ENCODE data around the gene HERC6.

DNA sequence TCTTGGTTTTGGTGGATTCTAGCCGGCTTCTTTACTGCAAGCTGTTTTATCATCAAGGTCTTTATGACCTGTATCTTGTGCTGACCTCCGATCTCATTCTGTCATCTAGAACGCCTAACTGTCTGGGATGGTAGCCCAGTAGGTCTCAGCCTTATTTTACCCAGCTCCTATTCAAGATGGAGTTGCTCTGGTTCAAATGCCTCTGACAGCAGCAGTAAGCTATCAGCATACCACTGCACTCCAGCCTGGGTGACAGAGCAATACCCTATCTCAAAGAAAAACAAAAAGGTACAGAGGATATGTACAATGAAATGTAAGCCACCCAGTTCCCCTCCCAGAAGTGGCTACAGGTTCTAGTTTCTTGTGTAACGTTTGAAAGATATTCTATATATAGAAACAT lies 36.1 kb downstream of the HERC6 start:
- no peak for TF ChIP-seq CTCF (IDR thresholded peaks at IDR 0.05)
- no peak for TF ChIP-seq POLR2A (IDR thresholded peaks at IDR 0.05)

Data from body of pancreas (tissue), 4 donors.